Astrocyte (in vitro differentiated cells and primary cell): ENCODE data around the gene TAS2R20. TPM values are rescaled to one million over a fixed set of nuclear protein-coding genes. Genes with fewer than 3 reads are reported as not detected.

ENCODE experiments used
- DNase-seq: peaks from one replicate; pipeline ENCODE4 v3.0.0-alpha.2; 2010; ENCODE audit warnings: low read depth
- FAIRE-seq: peaks from 2 replicates; lab custom pipeline; 2011; peaks lifted over from hg19 to GRCh38; lab: Jason Lieb, UNC
- H2AFZ ChIP-seq: 2 replicates; pipeline ENCODE4 v1.6.0; 2012; ENCODE audit warnings: low read depth, low read length, inconsistent platforms
- H3K27ac ChIP-seq: 2 replicates; pipeline ENCODE4 v1.5.1; 2011; ENCODE audit warnings: low read depth, low read length, inconsistent platforms
- H3K27me3 ChIP-seq: 2 replicates; pipeline ENCODE4 v1.6.0; 2011; ENCODE audit warnings: low read length, inconsistent platforms; ENCODE audit not compliant: insufficient read depth
- H3K36me3 ChIP-seq: 2 replicates; pipeline ENCODE4 v1.5.1; 2011; ENCODE audit warnings: low read length, inconsistent platforms; ENCODE audit not compliant: insufficient read depth
- H3K4me1 ChIP-seq: 2 replicates; pipeline ENCODE4 v1.5.1; 2011; ENCODE audit warnings: low read length, inconsistent platforms; ENCODE audit not compliant: insufficient read depth
- H3K4me2 ChIP-seq: 2 replicates; pipeline ENCODE4 v1.6.0; 2012; ENCODE audit warnings: low read length, inconsistent platforms
- H3K4me3 ChIP-seq: 2 replicates; pipeline ENCODE4 v1.5.1; 2011; ENCODE audit warnings: low read depth, mild to moderate bottlenecking, low read length, inconsistent platforms; ENCODE audit not compliant: insufficient read depth
- H3K79me2 ChIP-seq: 2 replicates; pipeline ENCODE4 v1.6.0; 2012; ENCODE audit warnings: mild to moderate bottlenecking, low read length, inconsistent platforms; ENCODE audit not compliant: insufficient read depth
- H3K9ac ChIP-seq: 2 replicates; pipeline ENCODE4 v1.6.0; 2012; ENCODE audit warnings: mild to moderate bottlenecking, low read length, inconsistent platforms
- H3K9me3 ChIP-seq: 2 replicates; pipeline ENCODE4 v1.5.1; 2012; ENCODE audit warnings: low read depth, mild to moderate bottlenecking, low read length, inconsistent platforms; ENCODE audit not compliant: insufficient read depth
- H4K20me1 ChIP-seq: 2 replicates; pipeline ENCODE4 v1.6.0; 2012; ENCODE audit warnings: low read length, inconsistent platforms; ENCODE audit not compliant: insufficient read depth
- H3K27ac Mint-ChIP-seq: one replicate; pipeline ENCODE4 v1.8.0; 2021; ENCODE audit warnings: mild to moderate bottlenecking, mixed read lengths; ENCODE audit not compliant: unreplicated experiment
- H3K27me3 Mint-ChIP-seq: one replicate; pipeline ENCODE4 v1.8.0; 2021; ENCODE audit warnings: low read depth, mixed read lengths; ENCODE audit not compliant: unreplicated experiment
- H3K36me3 Mint-ChIP-seq: one replicate; pipeline ENCODE4 v1.8.0; 2021; ENCODE audit warnings: low read depth, mixed read lengths; ENCODE audit not compliant: unreplicated experiment
- H3K4me1 Mint-ChIP-seq: one replicate; pipeline ENCODE4 v1.8.0; 2021; ENCODE audit warnings: low read depth, mixed read lengths; ENCODE audit not compliant: unreplicated experiment
- H3K4me3 Mint-ChIP-seq: one replicate; pipeline ENCODE4 v1.8.0; 2021; ENCODE audit warnings: mild to moderate bottlenecking, moderate library complexity, mixed read lengths; ENCODE audit not compliant: unreplicated experiment
- H3K9me3 Mint-ChIP-seq: one replicate; pipeline ENCODE4 v1.8.0; 2021; ENCODE audit warnings: mild to moderate bottlenecking, mixed read lengths; ENCODE audit not compliant: unreplicated experiment
- CTCF ChIP-seq: IDR thresholded peaks from 2 replicates; pipeline ENCODE4 v1.5.1; 2011; ENCODE audit warnings: low read depth, mild to moderate bottlenecking, inconsistent platforms, low read length, moderate library complexity; ENCODE audit not compliant: insufficient read depth
- EZH2 ChIP-seq: IDR thresholded peaks from 2 replicates; pipeline ENCODE4 v1.6.1; 2012; ENCODE audit warnings: mild to moderate bottlenecking, low read length, inconsistent platforms; ENCODE audit not compliant: insufficient read depth
- total RNA-seq: library from RNA; stranded (reverse); gene quantifications from 2 replicates; pipeline ENCODE4 v1.2.1, GENCODE V29; 2021

The TAS2R20 gene
- total RNA-seq, 1 donor from 2014 or later: 0.57 TPM

GRCh38 chr12:10965476-10965875 lies 32.6 kb downstream of the TAS2R20 start:
- H3K4me1 ChIP-seq: peaks cover 9% of the 10 kb centered on the region
- no peaks in the 10 kb centered on the region for H3K27me3 ChIP-seq
- H3K9me3 ChIP-seq: no peaks in the 10 kb centered on the region
- no peaks in the 10 kb centered on the region for H3K79me2 ChIP-seq
- H3K9me3 Mint-ChIP-seq: peaks cover 3% of the 10 kb centered on the region
- H3K36me3 Mint-ChIP-seq: peaks cover 8% of the 10 kb centered on the region
- H3K4me3 Mint-ChIP-seq: no peak overlapping the region
- no peak overlapping the region for H3K4me3 ChIP-seq
- DNase-seq: no peak
- H3K4me2 ChIP-seq: no peak overlapping the region
- H3K27me3 Mint-ChIP-seq: no peaks in the 10 kb centered on the region
- no peak overlapping the region for H3K27ac ChIP-seq
- peak; percentile 72 for FAIRE-seq
- no peaks in the 10 kb centered on the region for H3K36me3 ChIP-seq
- peaks cover 3% of the 10 kb centered on the region for H4K20me1 ChIP-seq
- no peak overlapping the region for H3K9ac ChIP-seq
- peaks cover 2% of the 10 kb centered on the region for H3K4me1 Mint-ChIP-seq
- TF ChIP-seq EZH2 (no peak), CTCF (no peak)
- H2AFZ ChIP-seq: no peak overlapping the region
- no peak overlapping the region for H3K27ac Mint-ChIP-seq

DNA sequence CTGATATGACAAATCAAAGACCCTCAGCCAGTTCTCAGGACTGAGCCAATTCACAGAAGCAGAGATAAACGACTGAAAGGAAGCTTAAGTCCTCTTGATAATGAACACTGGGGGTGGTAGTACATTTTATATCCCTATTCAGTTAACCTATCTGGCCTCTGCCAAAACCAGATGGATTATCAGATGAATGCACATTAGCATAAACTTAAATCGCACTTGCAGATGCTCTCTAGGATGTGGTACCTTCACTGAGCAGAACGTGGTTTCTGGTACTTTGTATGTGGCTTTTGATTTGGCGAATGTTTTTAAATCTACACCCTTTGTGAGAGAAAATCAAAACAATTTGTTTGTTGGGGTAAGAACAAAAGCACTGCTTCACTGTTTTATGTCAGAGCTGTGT lies 37.9 kb downstream of the TAS2R20 start:
- Histone ChIP-seq H3K4me1 (no peaks in the 10 kb centered on the region), H3K4me3 (no peak overlapping the region), H3K27me3 (no peaks in the 10 kb centered on the region), H3K79me2 (peaks cover 3% of the 10 kb centered on the region), H4K20me1 (no peaks in the 10 kb centered on the region), H3K36me3 (no peaks in the 10 kb centered on the region), H3K9ac (no peak overlapping the region), H2AFZ (no peak overlapping the region), H3K4me2 (no peak overlapping the region), H3K27ac (no peak overlapping the region), H3K9me3 (no peaks in the 10 kb centered on the region)
- Mint-ChIP-seq H3K27me3 (no peaks in the 10 kb centered on the region), H3K9me3 (peaks cover 10% of the 10 kb centered on the region), H3K4me3 (no peak overlapping the region), H3K27ac (no peak overlapping the region), H3K4me1 (peaks cover 5% of the 10 kb centered on the region), H3K36me3 (peaks cover 4% of the 10 kb centered on the region)
- DNase-seq (no peak), FAIRE-seq (no peak)
- TF ChIP-seq CTCF: no peak

DNA sequence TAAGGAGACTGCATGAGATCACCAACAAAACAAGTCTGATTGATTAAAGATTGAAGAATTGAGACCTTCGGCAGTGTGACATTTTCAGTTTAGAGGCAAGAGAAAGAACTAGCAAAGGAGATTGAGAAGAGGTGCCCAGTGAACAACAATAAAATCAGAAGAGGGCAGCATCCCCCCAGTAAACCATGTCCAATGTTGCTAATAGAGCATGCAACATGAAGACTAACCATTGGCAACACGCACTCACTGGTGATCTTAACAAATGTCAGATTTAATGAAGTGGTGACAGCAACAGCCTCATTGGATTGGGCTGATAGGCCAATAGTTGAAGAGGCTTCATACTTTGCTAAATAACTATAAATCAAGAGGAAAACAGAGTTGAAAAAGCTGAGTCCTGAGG lies 38.3 kb downstream of the TAS2R20 start:
- Histone ChIP-seq H3K4me1 (no peaks in the 10 kb centered on the region), H3K9ac (no peak overlapping the region), H3K27me3 (no peaks in the 10 kb centered on the region), H3K4me2 (no peak overlapping the region), H3K4me3 (no peak overlapping the region), H3K79me2 (peaks cover 3% of the 10 kb centered on the region), H4K20me1 (no peaks in the 10 kb centered on the region), H3K9me3 (no peaks in the 10 kb centered on the region), H3K27ac (no peak overlapping the region), H3K36me3 (no peaks in the 10 kb centered on the region), H2AFZ (no peak overlapping the region)
- Mint-ChIP-seq H3K9me3 (peaks cover 13% of the 10 kb centered on the region), H3K36me3 (peaks cover 4% of the 10 kb centered on the region), H3K4me1 (peaks cover 5% of the 10 kb centered on the region), H3K4me3 (no peak overlapping the region), H3K27ac (no peak overlapping the region), H3K27me3 (no peaks in the 10 kb centered on the region)
- DNase-seq (no peak), FAIRE-seq (no peak)
- no peak for TF ChIP-seq EZH2
- TF ChIP-seq CTCF: no peak
